Measurements from ENCODE around the gene ATF5.
"Not testable (repeated sequence)": the region's sequence is repeated elsewhere in the genome, so short reads cannot be mapped to it uniquely, and the experiment has no call there.

ATF5 gene

GRCh38 chr19:49937750-49938381 is 8.9 kb downstream of the ATF5 start:
- DNase-seq (ENCODE audit: low read depth, low spot score): no peak

GRCh38 chr19:49938662-49939061 is 9.7 kb downstream of the ATF5 start:
- H3K4me3 ChIP-seq (ENCODE audit: low read length): no peak overlapping the region
- no peak for DNase-seq (ENCODE audit: low read depth, low spot score)

More at GRCh38 chr19:49937750-49938381, 8.9 kb downstream of the ATF5 start:
- H3K4me3 ChIP-seq (ENCODE audit: low read length): no peak overlapping the region

- no peak for DNase-seq (ENCODE audit: low read depth, low spot score)
Measured at GRCh38 chr19:49939721-49940481, 10.9 kb downstream of the ATF5 start.

GRCh38 chr19:49940482-49940791 is 11.4 kb downstream of the ATF5 start:
- peak; percentile 60 for DNase-seq (ENCODE audit: low read depth, low spot score)
- H3K4me3 ChIP-seq (ENCODE audit: low read length): no peak overlapping the region

More at GRCh38 chr19:49939721-49940481, 10.9 kb downstream of the ATF5 start:
- no peak overlapping the region for H3K4me3 ChIP-seq (ENCODE audit: low read length)

- H3K4me3 ChIP-seq (ENCODE audit: low read length); DNase-seq (ENCODE audit: low read depth, low spot score): not testable (repeated sequence)
Measured at GRCh38 chr19:49944567-49944966, 15.6 kb downstream of the ATF5 start.

- DNase-seq (ENCODE audit: low read depth, low spot score): no peak
- H3K4me3 ChIP-seq (ENCODE audit: low read length): no peak overlapping the region
Measured at GRCh38 chr19:49946415-49946814, 17.4 kb downstream of the ATF5 start.

- H3K4me3 ChIP-seq (ENCODE audit: low read length): no peak overlapping the region
- no peak for DNase-seq (ENCODE audit: low read depth, low spot score)
Measured at GRCh38 chr19:49949742-49950589, 21.0 kb downstream of the ATF5 start.

- H3K4me3 ChIP-seq (ENCODE audit: low read length): no peak overlapping the region
- DNase-seq (ENCODE audit: low read depth, low spot score): no peak
Measured at GRCh38 chr19:49950590-49950948, 21.6 kb downstream of the ATF5 start.

GRCh38 chr19:49950956-49951526 is 22.0 kb downstream of the ATF5 start:
- no peak for DNase-seq (ENCODE audit: low read depth, low spot score)
- H3K4me3 ChIP-seq (ENCODE audit: low read length): no peak overlapping the region

GRCh38 chr19:49951806-49952478 is 22.9 kb downstream of the ATF5 start:
- no peak overlapping the region for H3K4me3 ChIP-seq (ENCODE audit: low read length)
- no peak for DNase-seq (ENCODE audit: low read depth, low spot score)

GRCh38 chr19:49952479-49952836 is 23.5 kb downstream of the ATF5 start:
- no peak for DNase-seq (ENCODE audit: low read depth, low spot score)
- H3K4me3 ChIP-seq (ENCODE audit: low read length): no peak overlapping the region

GRCh38 chr19:49952906-49953305 is 23.9 kb downstream of the ATF5 start:
- no peak for DNase-seq (ENCODE audit: low read depth, low spot score)

GRCh38 chr19:49953416-49953815 is 24.4 kb downstream of the ATF5 start:
- H3K4me3 ChIP-seq (ENCODE audit: low read length): no peak overlapping the region
- no peak for DNase-seq (ENCODE audit: low read depth, low spot score)

More at GRCh38 chr19:49952906-49953305, 23.9 kb downstream of the ATF5 start:
- H3K4me3 ChIP-seq (ENCODE audit: low read length): no peak overlapping the region

GRCh38 chr19:49954092-49954829 is 25.3 kb downstream of the ATF5 start:
- no peak for DNase-seq (ENCODE audit: low read depth, low spot score)

GRCh38 chr19:49954933-49955332 is 25.9 kb downstream of the ATF5 start:
- DNase-seq (ENCODE audit: low read depth, low spot score): no peak
- no peak overlapping the region for H3K4me3 ChIP-seq (ENCODE audit: low read length)

More at GRCh38 chr19:49954092-49954829, 25.3 kb downstream of the ATF5 start:
- no peak overlapping the region for H3K4me3 ChIP-seq (ENCODE audit: low read length)

- no peak overlapping the region for H3K4me3 ChIP-seq (ENCODE audit: low read length)
- no peak for DNase-seq (ENCODE audit: low read depth, low spot score)
Measured at GRCh38 chr19:49956115-49956495, 27.1 kb downstream of the ATF5 start.

- no peak overlapping the region for H3K4me3 ChIP-seq (ENCODE audit: low read length)
- no peak for DNase-seq (ENCODE audit: low read depth, low spot score)
Measured at GRCh38 chr19:49957262-49957915, 28.4 kb downstream of the ATF5 start.

- not testable (repeated sequence) for H3K4me3 ChIP-seq (ENCODE audit: low read length); DNase-seq (ENCODE audit: low read depth, low spot score)
Measured at GRCh38 chr19:49958144-49958543, 29.1 kb downstream of the ATF5 start.

All from Jurkat, Clone E6-1 (cell line).